Left ventricle myocardium superior (tissue), 1 donor: Measurements from ENCODE around the gene ARHGAP15. TPM values are rescaled to one million over a fixed set of nuclear protein-coding genes. Genes with fewer than 3 reads are reported as not detected.

Experiments
- ATAC-seq: fragments of 200-7000 bp; cut with Tn5 transposase; one replicate; pipeline ENCODE4 v1.9.1; 2020; ENCODE audit warnings: mild to moderate bottlenecking, moderate library complexity
- DNase-seq: peaks from one replicate; pipeline ENCODE4 v3.0.0-alpha.2; 2020
- intact Hi-C: fragments of 100-400 bp; cut with micrococcal nuclease; formaldehyde crosslinking; loops from one replicate; pipeline ENCODE4 v1.11.0; 2022
- total RNA-seq: library from RNA; stranded (reverse); fragmentation: NEBNext Ultra II Directional; extraction: Animal tissue kit (Norgen Biotek cat#: 25700); gene quantifications from one replicate; pipeline ENCODE4 v1.2.1, GENCODE V29; 2021
- donor health status: DM: no; HTN: yes; CAD: no; lungs with severe emphysema.

The ARHGAP15 gene
- total RNA-seq, 1 donor from 2014 or later: 4.2 TPM

- DNase-seq (no peak), ATAC-seq (no peak)
- intact Hi-C loops: no loop called here
Measured at GRCh38 chr2:143458258-143459190, 329.3 kb downstream of the ARHGAP15 start.

- intact Hi-C loops: no loop called here
- no peak for DNase-seq
- no peak for ATAC-seq
Measured at GRCh38 chr2:143460382-143460781, 331.2 kb downstream of the ARHGAP15 start.

GRCh38 chr2:143463719-143464118, 334.5 kb downstream of the ARHGAP15 start:
- intact Hi-C loops: no loop called here
- no peak for DNase-seq
- no peak for ATAC-seq

- intact Hi-C loops: no loop called here
- no peak for DNase-seq
- ATAC-seq: no peak
Measured at GRCh38 chr2:143466391-143466790, 337.2 kb downstream of the ARHGAP15 start.

GRCh38 chr2:143467011-143467410, 337.8 kb downstream of the ARHGAP15 start:
- intact Hi-C loops: no loop called here
- ATAC-seq (no peak), DNase-seq (no peak)

GRCh38 chr2:143468341-143468888, 339.2 kb downstream of the ARHGAP15 start:
- ATAC-seq (no peak), DNase-seq (no peak)
- intact Hi-C loops: no loop called here

GRCh38 chr2:143469323-143469722, 340.1 kb downstream of the ARHGAP15 start:
- DNase-seq (no peak), ATAC-seq (no peak)
- intact Hi-C loops: no loop called here

GRCh38 chr2:143471550-143471949, 342.3 kb downstream of the ARHGAP15 start:
- DNase-seq (no peak), ATAC-seq (no peak)
- intact Hi-C loops: no loop called here

- intact Hi-C loops: no loop called here
- DNase-seq (no peak), ATAC-seq (peak; percentile 29)
Measured at GRCh38 chr2:143473216-143473615, 344.0 kb downstream of the ARHGAP15 start.

- no peak for ATAC-seq
- intact Hi-C loops: no loop called here
- no peak for DNase-seq
Measured at GRCh38 chr2:143473820-143474219, 344.6 kb downstream of the ARHGAP15 start.

GRCh38 chr2:143474586-143474985, 345.4 kb downstream of the ARHGAP15 start:
- no peak for DNase-seq
- intact Hi-C loops: no loop called here
- ATAC-seq: peak; percentile 55

GRCh38 chr2:143475041-143475776, 346.0 kb downstream of the ARHGAP15 start:
- ATAC-seq (peak; percentile 43), DNase-seq (peak; percentile 28)
- intact Hi-C loops: no loop called here

- no peak for DNase-seq
- ATAC-seq: no peak
- intact Hi-C loops: no loop called here
Measured at GRCh38 chr2:143476336-143477087, 347.3 kb downstream of the ARHGAP15 start.

GRCh38 chr2:143477714-143478443, 348.7 kb downstream of the ARHGAP15 start:
- DNase-seq: no peak
- ATAC-seq: no peak
- intact Hi-C loops: no loop called here

GRCh38 chr2:143480086-143480485, 350.9 kb downstream of the ARHGAP15 start:
- intact Hi-C loops: no loop called here
- ATAC-seq (no peak), DNase-seq (no peak)

- intact Hi-C loops: no loop called here
- DNase-seq: no peak
- ATAC-seq: peak; percentile 46
Measured at GRCh38 chr2:143480601-143481236, 351.5 kb downstream of the ARHGAP15 start.

- intact Hi-C loops: no loop called here
- DNase-seq (no peak), ATAC-seq (peak; percentile 79)
Measured at GRCh38 chr2:143481237-143481623, 352.0 kb downstream of the ARHGAP15 start.

GRCh38 chr2:143481733-143482132, 352.5 kb downstream of the ARHGAP15 start:
- no peak for ATAC-seq
- intact Hi-C loops: no loop called here
- DNase-seq: no peak
